Measurements from ENCODE around the gene TAF4.

TAF4 gene

GRCh38 chr20:61930776-61931475, 134.8 kb downstream of the TAF4 start:
- no peak overlapping the region for H3K27ac Mint-ChIP-seq
- H3K4me3 Mint-ChIP-seq, result no peak overlapping the region
- no peaks in the 10 kb centered on the region for H3K36me3 Mint-ChIP-seq (ENCODE audit: low read depth)
- no peak for DNase-seq
- no peaks in the 10 kb centered on the region for H3K4me1 Mint-ChIP-seq
- H3K27me3 Mint-ChIP-seq, result no peaks in the 10 kb centered on the region
- ATAC-seq, result no peak
- H3K9me3 Mint-ChIP-seq, result no peaks in the 10 kb centered on the region

- Mint-ChIP-seq H3K27me3 (no peaks in the 10 kb centered on the region), H3K4me1 (no peaks in the 10 kb centered on the region), H3K36me3 (ENCODE audit: low read depth) (no peaks in the 10 kb centered on the region), H3K9me3 (no peaks in the 10 kb centered on the region), H3K4me3 (no peak overlapping the region), H3K27ac (no peak overlapping the region)
- DNase-seq, result no peak
- no peak for ATAC-seq
These were observed 135.6 kb downstream of the TAF4 start for GRCh38 chr20:61929971-61930666.

- Mint-ChIP-seq H3K4me3 (no peak overlapping the region), H3K9me3 (no peaks in the 10 kb centered on the region), H3K36me3 (ENCODE audit: low read depth) (no peaks in the 10 kb centered on the region), H3K27me3 (no peaks in the 10 kb centered on the region), H3K27ac (no peak overlapping the region), H3K4me1 (no peaks in the 10 kb centered on the region)
- DNase-seq (no peak), ATAC-seq (no peak)
These were observed 136.1 kb downstream of the TAF4 start for GRCh38 chr20:61929561-61929960.

GRCh38 chr20:61927826-61928541, 137.7 kb downstream of the TAF4 start:
- Mint-ChIP-seq H3K4me1 (no peaks in the 10 kb centered on the region), H3K4me3 (no peak overlapping the region), H3K9me3 (no peaks in the 10 kb centered on the region), H3K27me3 (no peaks in the 10 kb centered on the region), H3K27ac (no peak overlapping the region), H3K36me3 (ENCODE audit: low read depth) (no peaks in the 10 kb centered on the region)
- ATAC-seq, result no peak
- DNase-seq, result no peak

GRCh38 chr20:61927193-61927825, 138.4 kb downstream of the TAF4 start:
- H3K36me3 Mint-ChIP-seq (ENCODE audit: low read depth), result no peaks in the 10 kb centered on the region
- no peaks in the 10 kb centered on the region for H3K27me3 Mint-ChIP-seq
- H3K4me3 Mint-ChIP-seq, result no peak overlapping the region
- H3K27ac Mint-ChIP-seq, result no peak overlapping the region
- no peaks in the 10 kb centered on the region for H3K9me3 Mint-ChIP-seq
- ATAC-seq (no peak), DNase-seq (no peak)
- no peaks in the 10 kb centered on the region for H3K4me1 Mint-ChIP-seq

GRCh38 chr20:61926796-61927192, 138.9 kb downstream of the TAF4 start:
- H3K4me3 Mint-ChIP-seq, result no peak overlapping the region
- H3K9me3 Mint-ChIP-seq, result no peaks in the 10 kb centered on the region
- ATAC-seq (no peak), DNase-seq (no peak)
- H3K36me3 Mint-ChIP-seq (ENCODE audit: low read depth), result no peaks in the 10 kb centered on the region
- H3K27me3 Mint-ChIP-seq, result no peaks in the 10 kb centered on the region
- H3K4me1 Mint-ChIP-seq, result no peaks in the 10 kb centered on the region
- no peak overlapping the region for H3K27ac Mint-ChIP-seq

- Mint-ChIP-seq H3K27ac (no peak overlapping the region), H3K9me3 (no peaks in the 10 kb centered on the region), H3K4me1 (no peaks in the 10 kb centered on the region), H3K4me3 (no peak overlapping the region), H3K36me3 (ENCODE audit: low read depth) (no peaks in the 10 kb centered on the region), H3K27me3 (no peaks in the 10 kb centered on the region)
- no peak for DNase-seq
- ATAC-seq, result no peak
These were observed 139.4 kb downstream of the TAF4 start for GRCh38 chr20:61926253-61926613.

- Mint-ChIP-seq H3K9me3 (no peaks in the 10 kb centered on the region), H3K36me3 (ENCODE audit: low read depth) (no peaks in the 10 kb centered on the region), H3K27me3 (no peaks in the 10 kb centered on the region), H3K27ac (no peak overlapping the region), H3K4me3 (no peak overlapping the region), H3K4me1 (no peaks in the 10 kb centered on the region)
- DNase-seq (no peak), ATAC-seq (no peak)
These were observed 140.0 kb downstream of the TAF4 start for GRCh38 chr20:61925555-61926252.

- no peaks in the 10 kb centered on the region for H3K4me1 Mint-ChIP-seq
- no peaks in the 10 kb centered on the region for H3K36me3 Mint-ChIP-seq (ENCODE audit: low read depth)
- ATAC-seq (no peak), DNase-seq (no peak)
- H3K27ac Mint-ChIP-seq, result no peak overlapping the region
- H3K27me3 Mint-ChIP-seq, result no peaks in the 10 kb centered on the region
- H3K9me3 Mint-ChIP-seq, result no peaks in the 10 kb centered on the region
- no peak overlapping the region for H3K4me3 Mint-ChIP-seq
These were observed 140.7 kb downstream of the TAF4 start for GRCh38 chr20:61924858-61925554.

Data from activated naive CD8-positive, alpha-beta T cell treated with anti-CD3 and anti-CD28 coated beads, Interleukin-2, amount 50 U/mL, for 24 hours (primary cell).